SK-N-SH (cell line): Measurements from ENCODE around the gene COL4A4. TPM values are rescaled to one million over a fixed set of nuclear protein-coding genes. Genes with fewer than 3 reads are reported as not detected.

Experiments used
- CTCF ChIA-PET: fragments of 300-600, 350-600 bp; formaldehyde crosslinking; extraction: SDS; loops from one replicate; lab custom pipeline; 2021; lab: Yijun Ruan, JAX
- POLR2A ChIA-PET: fragments of 350-600 bp; sonication (Branson Sonifier 250); formaldehyde crosslinking; extraction: SDS; loops from one replicate; lab custom pipeline; 2020; ENCODE audit warnings: antibody characterized with exemption, inconsistent platforms; lab: Yijun Ruan, JAX
- DNase-seq: peaks from one replicate; pipeline ENCODE4 v3.0.0; 2012
- H2AFZ ChIP-seq: fragments of 200-600 bp; sonication (generic); 2 replicates; pipeline ENCODE4 v1.8.1; 2016; ENCODE audit warnings: antibody characterized with exemption, mild to moderate bottlenecking, low read depth
- H3F3A ChIP-seq: fragments of 200-600 bp; sonication (generic); replicated peaks from 2 replicates; pipeline ENCODE3; 2016; ENCODE audit warnings: antibody characterized with exemption, mild to moderate bottlenecking; ENCODE audit not compliant: insufficient read depth
- H3K27ac ChIP-seq, 2 experiments: fragments of 200-500 bp in 1 of 2; fragments of 200-600 bp in 1 of 2; sonication (Bioruptor generic) in 1 of 2; sonication (generic), shearing (Covaris generic) in 1 of 2; 2 replicates each; pipeline versions ENCODE4 v1.5.1 to v1.6.1; 2014 to 2016; ENCODE audit warnings: low read depth in 2 of 2, inconsistent platforms in 1 of 2, low read length in 1 of 2, mild to moderate bottlenecking in 1 of 2, mixed read lengths in 1 of 2
- H3K27me3 ChIP-seq: fragments of 200-600 bp; sonication (generic), shearing (Covaris generic); 2 replicates; pipeline ENCODE4 v1.6.1; 2016; ENCODE audit warnings: mixed run types; ENCODE audit not compliant: insufficient read depth
- H3K36me3 ChIP-seq, 2 experiments: fragments of 200-500 bp in 1 of 2; fragments of 200-600 bp in 1 of 2; sonication (Bioruptor generic) in 1 of 2; sonication (generic) in 1 of 2; replicated peaks in 1 of 2; 2 replicates each; pipeline versions ENCODE3 to v1.5.1; 2014 to 2016; ENCODE audit warnings: low read length in 1 of 2, mild to moderate bottlenecking in 1 of 2; ENCODE audit not compliant: insufficient read depth in 2 of 2, control insufficient read depth in 1 of 2
- H3K4me1 ChIP-seq, 2 experiments: fragments of 200-500 bp in 1 of 2; fragments of 200-600 bp in 1 of 2; sonication (Bioruptor generic) in 1 of 2; sonication (generic), shearing (Covaris generic) in 1 of 2; 2 replicates each; pipeline versions ENCODE4 v1.5.1 to v1.6.1; 2014 to 2016; ENCODE audit warnings: low read depth in 1 of 2, low read length in 1 of 2, mixed run types in 1 of 2; ENCODE audit not compliant: insufficient read depth in 2 of 2, control insufficient read depth in 1 of 2
- H3K4me2 ChIP-seq: fragments of 200-600 bp; sonication (generic), shearing (Covaris generic); 2 replicates; pipeline ENCODE4 v1.6.1; 2017; ENCODE audit warnings: mixed run types
- H3K4me3 ChIP-seq, 2 experiments: fragments of 200-500 bp in 1 of 2; fragments of 200-600 bp in 1 of 2; sonication (Bioruptor generic) in 1 of 2; sonication (generic), shearing (Covaris generic) in 1 of 2; 2 replicates each; pipeline versions ENCODE4 v1.5.1 to v1.8.1; 2014 to 2016; ENCODE audit warnings: low read depth in 2 of 2, inconsistent platforms in 1 of 2, low read length in 1 of 2, mild to moderate bottlenecking in 1 of 2, mixed read lengths in 1 of 2, moderate library complexity in 1 of 2
- H3K79me2 ChIP-seq: fragments of 200-600 bp; sonication (generic); 2 replicates; pipeline ENCODE4 v1.8.1; 2017; ENCODE audit warnings: mild to moderate bottlenecking; ENCODE audit not compliant: insufficient read depth
- H3K9ac ChIP-seq: fragments of 200-600 bp; sonication (generic); 2 replicates; pipeline ENCODE4 v1.6.1; 2017; ENCODE audit warnings: mixed run types
- H3K9me2 ChIP-seq: fragments of 200-600 bp; sonication (generic); 2 replicates; pipeline ENCODE4 v1.6.1; 2017; ENCODE audit warnings: mixed run types
- H3K9me3 ChIP-seq: fragments of 200-600 bp; sonication (generic); 2 replicates; pipeline ENCODE4 v1.6.1; 2017; ENCODE audit warnings: mixed run types, mild to moderate bottlenecking, moderate library complexity
- H4K20me1 ChIP-seq: fragments of 200-600 bp; sonication (generic); 2 replicates; pipeline ENCODE4 v1.6.1; 2017; ENCODE audit warnings: mild to moderate bottlenecking, mixed run types; ENCODE audit not compliant: insufficient read depth
- CHD2 ChIP-seq: fragments of 150-350 bp; IDR thresholded peaks from 2 replicates; pipeline ENCODE4 v1.6.1; 2018; ENCODE audit warnings: low read length; ENCODE audit not compliant: partially characterized antibody
- ELF1 ChIP-seq: IDR thresholded peaks from 2 replicates; pipeline ENCODE4 v1.4.0; 2012
- FOSL2 ChIP-seq: IDR thresholded peaks from 2 replicates; pipeline ENCODE4 v1.4.0; 2012; ENCODE audit warnings: low read depth, mild to moderate bottlenecking, moderate library complexity, borderline replicate concordance
- FOXJ3 ChIP-seq: sonication (generic); formaldehyde crosslinking; IDR thresholded peaks from 2 replicates; pipeline ENCODE4 v1.5.1; 2020; ENCODE audit warnings: mild to moderate bottlenecking, missing genetic modification reagents
- FOXM1 ChIP-seq: IDR thresholded peaks from 2 replicates; pipeline ENCODE4 v1.4.0; 2012; ENCODE audit warnings: low read depth, mild to moderate bottlenecking
- IRF3 ChIP-seq: fragments of 150-350 bp; IDR thresholded peaks from 2 replicates; pipeline ENCODE4 v1.6.1; 2016; ENCODE audit warnings: mild to moderate bottlenecking, low read depth, low read length
- MEF2A ChIP-seq: IDR thresholded peaks from 2 replicates; pipeline ENCODE4 v1.4.0; 2012; ENCODE audit warnings: low read depth, borderline replicate concordance
- MXI1 ChIP-seq: IDR thresholded peaks from 2 replicates; pipeline ENCODE4 v1.6.1; 2012; ENCODE audit warnings: mild to moderate bottlenecking, low read depth, low read length, improper control_type of control experiment
- RCOR1 ChIP-seq: fragments of 150-350 bp; IDR thresholded peaks from 2 replicates; pipeline ENCODE4 v1.6.1; 2017; ENCODE audit warnings: antibody characterized with exemption, low read length
- RFX5 ChIP-seq: IDR thresholded peaks from 2 replicates; pipeline ENCODE4 v1.6.1; 2012; ENCODE audit warnings: mild to moderate bottlenecking, improper control_type of control experiment, low read length
- RXRA ChIP-seq: IDR thresholded peaks from 2 replicates; pipeline ENCODE4 v1.4.0; 2012; ENCODE audit warnings: low read depth, mild to moderate bottlenecking, borderline replicate concordance
- TCF12 ChIP-seq: IDR thresholded peaks from 2 replicates; pipeline ENCODE4 v1.4.0; 2012
- USF2 ChIP-seq: fragments of 150-350 bp; IDR thresholded peaks from 2 replicates; pipeline ENCODE4 v1.6.1; 2017; ENCODE audit warnings: antibody characterized with exemption, low read length, low read depth, borderline replicate concordance
- ZBTB33 ChIP-seq: IDR thresholded peaks from 2 replicates; pipeline ENCODE4 v1.4.0; 2012; ENCODE audit warnings: low read depth, borderline replicate concordance
- WGBS: methylation state at CpG from one replicate; pipeline ENCODE4 v1.1.6; 2017; ENCODE audit warnings: low lambda C conversion rate; 5-methylcytosine and 5-hydroxymethylcytosine counted together
- polyA plus RNA-seq, 3 experiments: library from polyadenylated mRNA; depleted of rRNA; stranded (reverse); fragments of >200 nt; gene quantifications; 2 replicates each; pipeline ENCODE4 v1.2.3, GENCODE V29; 2012

The COL4A4 gene
- polyA plus RNA-seq, 1 of the 3 experiments (the other 2 are of a cell fraction): not detected

- WGBS: 16% methylated on average over 4 of the region's 4 CpGs
- CTCF ChIA-PET: interaction anchor here (0.8 to 1.2 kb wide), 2 partner anchors 24 to 84 kb away, joined by 3 read pairs; no protein-coding TSS in a partner anchor
- Histone ChIP-seq H3K4me2 (no peak overlapping the region), H3K4me1 (no peaks in the 10 kb centered on the region), H3K27me3 (peaks cover 20% of the 10 kb centered on the region; the same call in 1 of the 2 replicates), H3K27ac (no peak overlapping the region), H3K36me3 (no peaks in the 10 kb centered on the region), H3K9me2 (no peaks in the 10 kb centered on the region), H2AFZ (no peak overlapping the region), H3K9me3 (no peaks in the 10 kb centered on the region), H3K79me2 (no peaks in the 10 kb centered on the region), H3K9ac (no peak overlapping the region), H3K4me3 (no peak overlapping the region), H3F3A (no peaks in the 10 kb centered on the region), H4K20me1 (no peaks in the 10 kb centered on the region)
- DNase-seq: no peak
- POLR2A ChIA-PET: no interaction called here
- TF ChIP-seq MXI1 (no peak), TCF12 (no peak), FOXM1 (no peak), MEF2A (no peak), RXRA (no peak), IRF3 (no peak), CHD2 (no peak)
Measured at GRCh38 chr2:227153758-227154486, 10.1 kb downstream of the COL4A4 start.

- Histone ChIP-seq H4K20me1 (no peaks in the 10 kb centered on the region), H3K36me3 (no peaks in the 10 kb centered on the region), H3K4me1 (no peaks in the 10 kb centered on the region), H3K27ac (no peak overlapping the region), H3K79me2 (no peaks in the 10 kb centered on the region), H3K9me3 (no peaks in the 10 kb centered on the region; the same call in 1 of the 2 replicates), H3K9me2 (no peaks in the 10 kb centered on the region), H2AFZ (no peak overlapping the region)
- CTCF ChIA-PET: no interaction called here
- no peak for TF ChIP-seq FOSL2
- TF ChIP-seq ZBTB33: no peak
- TF ChIP-seq CHD2: no peak
- TF ChIP-seq ELF1: no peak
- no peak for TF ChIP-seq TCF12
- TF ChIP-seq IRF3: no peak
- TF ChIP-seq RFX5: no peak
- TF ChIP-seq RCOR1: no peak
- TF ChIP-seq USF2: no peak
- no peak for TF ChIP-seq FOXJ3
- TF ChIP-seq, all 33 proteins: peak for 0
- H3K4me2 ChIP-seq: no peak overlapping the region
- H3K9ac ChIP-seq: no peak overlapping the region
- H3F3A ChIP-seq: no peaks in the 10 kb centered on the region
- POLR2A ChIA-PET: no interaction called here
- 11% methylated on average over 4 of the region's 4 CpGs for WGBS
- no peak overlapping the region for H3K4me3 ChIP-seq
- peaks cover 20% of the 10 kb centered on the region; the same call in 1 of the 2 replicates for H3K27me3 ChIP-seq
- DNase-seq: no peak
Measured at GRCh38 chr2:227153307-227153706, 10.7 kb downstream of the COL4A4 start.
